Nephron progenitor cell (in vitro differentiated cells): ENCODE measurements around the gene CPN2.

Experiments used
- DNase-seq: peaks from one replicate; pipeline ENCODE4 v3.0.0; 2021
- H3K27ac Mint-ChIP-seq: 2 replicates; pipeline ENCODE4 v1.8.0; 2021; ENCODE audit warnings: mild to moderate bottlenecking, moderate library complexity, mixed read lengths
- H3K27me3 Mint-ChIP-seq: 2 replicates; pipeline ENCODE4 v1.8.0; 2021; ENCODE audit warnings: mild to moderate bottlenecking, low read depth, mixed read lengths; ENCODE audit not compliant: poor library complexity
- H3K36me3 Mint-ChIP-seq: 2 replicates; pipeline ENCODE4 v1.8.0; 2021; ENCODE audit warnings: low read depth, mixed read lengths
- H3K4me1 Mint-ChIP-seq: 2 replicates; pipeline ENCODE4 v1.8.0; 2021; ENCODE audit warnings: mixed read lengths
- H3K4me3 Mint-ChIP-seq: 2 replicates; pipeline ENCODE4 v1.8.0; 2021; ENCODE audit warnings: mild to moderate bottlenecking, moderate library complexity, mixed read lengths
- H3K9me3 Mint-ChIP-seq: 2 replicates; pipeline ENCODE4 v1.8.0; 2021; ENCODE audit warnings: mild to moderate bottlenecking, moderate library complexity, mixed read lengths
- TF ChIP-seq, protein P1 (sequence below): fragments of 200-600 bp; sonication (generic); IDR thresholded peaks from 2 replicates; pipeline ENCODE4 v1.5.0; 2021; ENCODE audit warnings: antibody characterized with exemption

Gene CPN2

DNA sequence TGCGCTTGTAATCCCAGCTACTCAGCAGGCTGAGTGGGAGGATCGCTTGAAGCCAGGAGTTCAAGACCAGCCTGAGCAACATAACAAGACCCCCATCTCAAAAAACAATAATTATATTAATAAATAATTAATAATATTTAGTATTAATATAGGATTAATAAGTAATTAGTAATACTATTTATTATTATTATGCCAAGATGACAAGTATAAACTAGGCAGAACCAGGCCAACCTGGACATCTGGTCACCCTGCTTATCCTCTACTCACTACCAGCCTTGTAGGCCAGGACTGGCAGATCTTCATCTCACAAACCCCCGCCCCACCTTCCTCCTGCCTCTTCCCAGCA is 429 bp downstream of the CPN2 start:
- no peak for DNase-seq
- TF ChIP-seq, protein P1, sequence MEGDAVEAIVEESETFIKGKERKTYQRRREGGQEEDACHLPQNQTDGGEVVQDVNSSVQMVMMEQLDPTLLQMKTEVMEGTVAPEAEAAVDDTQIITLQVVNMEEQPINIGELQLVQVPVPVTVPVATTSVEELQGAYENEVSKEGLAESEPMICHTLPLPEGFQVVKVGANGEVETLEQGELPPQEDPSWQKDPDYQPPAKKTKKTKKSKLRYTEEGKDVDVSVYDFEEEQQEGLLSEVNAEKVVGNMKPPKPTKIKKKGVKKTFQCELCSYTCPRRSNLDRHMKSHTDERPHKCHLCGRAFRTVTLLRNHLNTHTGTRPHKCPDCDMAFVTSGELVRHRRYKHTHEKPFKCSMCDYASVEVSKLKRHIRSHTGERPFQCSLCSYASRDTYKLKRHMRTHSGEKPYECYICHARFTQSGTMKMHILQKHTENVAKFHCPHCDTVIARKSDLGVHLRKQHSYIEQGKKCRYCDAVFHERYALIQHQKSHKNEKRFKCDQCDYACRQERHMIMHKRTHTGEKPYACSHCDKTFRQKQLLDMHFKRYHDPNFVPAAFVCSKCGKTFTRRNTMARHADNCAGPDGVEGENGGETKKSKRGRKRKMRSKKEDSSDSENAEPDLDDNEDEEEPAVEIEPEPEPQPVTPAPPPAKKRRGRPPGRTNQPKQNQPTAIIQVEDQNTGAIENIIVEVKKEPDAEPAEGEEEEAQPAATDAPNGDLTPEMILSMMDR = no peak
- peaks cover 6% of the 10 kb centered on the region for H3K27me3 Mint-ChIP-seq

DNA sequence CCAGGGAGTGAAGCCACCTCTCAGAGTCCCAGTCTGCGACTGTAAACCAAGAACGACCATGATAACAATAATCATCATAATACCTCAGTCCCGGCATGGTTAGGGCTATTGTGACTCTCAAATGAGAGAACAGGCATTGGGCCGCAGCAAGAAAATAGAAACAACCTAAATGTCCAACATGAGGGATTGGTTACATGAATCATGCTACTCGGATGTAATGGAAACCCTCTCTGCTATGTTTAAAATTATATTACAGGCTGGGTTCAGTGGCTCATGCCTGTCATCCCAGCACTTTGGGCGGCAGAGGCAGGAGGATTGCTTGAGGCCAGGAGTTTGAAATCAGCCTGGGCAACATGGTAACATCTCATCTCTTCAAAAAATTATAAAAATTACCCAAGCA is 2.8 kb downstream of the CPN2 start:
- Mint-ChIP-seq H3K36me3 (no peaks in the 10 kb centered on the region), H3K27me3 (peaks cover 10% of the 10 kb centered on the region), H3K9me3 (no peaks in the 10 kb centered on the region)

More for the DNA sequence above, 429 bp downstream of the CPN2 start:
- Mint-ChIP-seq H3K9me3 (no peaks in the 10 kb centered on the region), H3K4me3 (no peak overlapping the region), H3K27ac (no peak overlapping the region), H3K36me3 (no peaks in the 10 kb centered on the region), H3K4me1 (peaks cover 12% of the 10 kb centered on the region)

DNA sequence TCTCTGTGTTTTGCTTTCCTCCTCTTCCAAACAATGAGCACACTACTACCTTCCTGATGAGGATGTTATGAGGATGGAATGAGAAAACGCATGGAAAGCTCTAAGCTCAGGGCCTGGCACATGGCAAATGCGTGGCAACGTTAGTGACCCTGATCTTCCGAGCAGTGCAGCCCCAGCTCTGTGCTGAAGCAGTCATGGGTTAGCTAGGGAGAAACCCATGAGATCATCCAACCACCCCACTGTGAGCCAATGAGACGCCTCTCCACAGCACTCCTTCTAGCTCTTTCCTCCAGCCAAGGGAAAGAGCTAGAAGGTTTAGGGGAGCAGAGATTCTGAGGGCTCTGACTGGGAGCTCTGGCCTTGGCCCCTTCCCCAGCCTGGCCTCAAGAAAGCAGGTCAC is 4.5 kb downstream of the CPN2 start:
- H3K4me1 Mint-ChIP-seq = peaks cover 18% of the 10 kb centered on the region
- no peak overlapping the region for H3K27ac Mint-ChIP-seq
- H3K9me3 Mint-ChIP-seq = no peaks in the 10 kb centered on the region
- peaks cover 23% of the 10 kb centered on the region for H3K27me3 Mint-ChIP-seq
- H3K36me3 Mint-ChIP-seq = no peaks in the 10 kb centered on the region
- DNase-seq = no peak
- TF ChIP-seq, protein P1 = no peak
- H3K4me3 Mint-ChIP-seq = no peak overlapping the region

More for the DNA sequence above, 2.8 kb downstream of the CPN2 start:
- TF ChIP-seq, protein P1 = no peak
- Mint-ChIP-seq H3K27ac (no peak overlapping the region), H3K4me1 (peaks cover 18% of the 10 kb centered on the region), H3K4me3 (no peak overlapping the region)
- DNase-seq = no peak

DNA sequence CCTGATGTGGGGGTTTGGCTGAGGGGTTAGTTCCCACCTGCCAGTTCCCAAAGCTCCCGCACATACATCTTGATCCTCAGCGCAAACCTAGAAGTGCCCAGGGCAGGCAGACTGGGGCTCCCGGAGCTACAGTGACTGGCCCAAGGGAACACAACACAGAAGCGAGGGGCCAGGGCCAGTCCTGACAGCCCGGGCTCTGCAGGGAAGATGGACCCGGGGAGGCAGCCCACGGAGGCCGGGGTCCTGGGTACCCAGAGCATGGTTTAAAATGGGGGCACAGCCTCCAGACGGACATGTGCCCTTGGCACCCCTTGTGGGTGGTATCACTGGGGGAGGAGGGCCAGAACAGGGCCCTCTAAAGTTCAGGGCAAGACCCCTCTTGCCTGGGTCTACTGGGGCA is 5.1 kb downstream of the CPN2 start:
- H3K4me1 Mint-ChIP-seq = peaks cover 17% of the 10 kb centered on the region
- TF ChIP-seq, protein P1 = no peak
- H3K4me3 Mint-ChIP-seq = no peak overlapping the region
- DNase-seq = no peak
- no peaks in the 10 kb centered on the region for H3K9me3 Mint-ChIP-seq
- no peak overlapping the region for H3K27ac Mint-ChIP-seq
- H3K27me3 Mint-ChIP-seq = peaks cover 26% of the 10 kb centered on the region
- no peaks in the 10 kb centered on the region for H3K36me3 Mint-ChIP-seq

DNA sequence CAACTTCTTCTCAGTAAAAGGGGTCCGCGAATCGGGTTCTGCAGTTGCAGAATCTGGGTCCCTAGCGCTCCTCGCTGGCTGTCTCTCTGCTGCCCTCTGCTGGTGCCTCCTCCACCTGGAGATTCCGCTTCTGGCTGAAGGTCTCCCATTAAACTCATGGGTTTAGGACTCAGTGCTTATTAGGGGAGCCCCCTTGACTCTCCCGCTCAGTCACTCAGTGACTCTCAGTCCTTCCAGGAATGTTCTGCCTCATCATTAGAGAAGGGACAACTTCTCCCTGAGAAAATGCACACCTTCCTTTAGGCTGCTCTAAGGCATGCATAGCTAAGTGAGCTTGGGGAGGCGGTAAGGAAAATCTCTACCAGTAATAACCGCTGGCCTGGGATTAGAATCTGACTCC is 7.1 kb downstream of the CPN2 start:
- peaks cover 36% of the 10 kb centered on the region for H3K27me3 Mint-ChIP-seq
- H3K4me3 Mint-ChIP-seq = no peak overlapping the region
- no peaks in the 10 kb centered on the region for H3K9me3 Mint-ChIP-seq
- TF ChIP-seq, protein P1 = peak; percentile 99
- DNase-seq = peak; percentile 93
- H3K36me3 Mint-ChIP-seq = no peaks in the 10 kb centered on the region
- H3K27ac Mint-ChIP-seq = no peak overlapping the region
- peaks cover 25% of the 10 kb centered on the region for H3K4me1 Mint-ChIP-seq

DNA sequence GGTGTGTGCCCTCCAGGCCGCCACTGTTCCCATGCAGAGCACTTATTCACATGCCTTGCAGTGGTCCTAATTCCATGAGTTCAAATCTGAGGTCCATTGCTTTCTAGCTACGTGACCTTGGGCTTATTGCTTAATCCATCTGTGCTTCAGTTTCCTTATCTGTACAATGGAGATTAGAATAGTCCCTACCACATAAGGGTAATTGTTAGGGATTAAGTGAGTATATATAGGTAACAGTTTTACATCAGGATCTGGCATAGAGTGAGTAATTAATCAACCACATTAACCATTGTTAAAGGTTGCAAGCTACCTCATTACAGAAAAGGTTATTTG is 7.6 kb downstream of the CPN2 start:
- peaks cover 37% of the 10 kb centered on the region for H3K27me3 Mint-ChIP-seq
- TF ChIP-seq, protein P1 = no peak
- H3K4me3 Mint-ChIP-seq = no peak overlapping the region
- H3K4me1 Mint-ChIP-seq = peaks cover 25% of the 10 kb centered on the region
- H3K36me3 Mint-ChIP-seq = no peaks in the 10 kb centered on the region
- H3K27ac Mint-ChIP-seq = no peak overlapping the region
- DNase-seq = no peak
- H3K9me3 Mint-ChIP-seq = no peaks in the 10 kb centered on the region
